GM21737 (cell line): ENCODE measurements around the gene MT1B.

Experiments
- ATAC-seq: cut with Tn5 transposase; IDR thresholded peaks from one replicate; pipeline ENCODE4 v1.9.1; 2021; ENCODE audit warnings: mild to moderate bottlenecking, moderate library complexity; ENCODE audit not compliant: unreplicated experiment

The MT1B gene

GRCh38 chr16:56683424-56684172, 31.9 kb downstream of the MT1B start:
- no peak for ATAC-seq

DNA sequence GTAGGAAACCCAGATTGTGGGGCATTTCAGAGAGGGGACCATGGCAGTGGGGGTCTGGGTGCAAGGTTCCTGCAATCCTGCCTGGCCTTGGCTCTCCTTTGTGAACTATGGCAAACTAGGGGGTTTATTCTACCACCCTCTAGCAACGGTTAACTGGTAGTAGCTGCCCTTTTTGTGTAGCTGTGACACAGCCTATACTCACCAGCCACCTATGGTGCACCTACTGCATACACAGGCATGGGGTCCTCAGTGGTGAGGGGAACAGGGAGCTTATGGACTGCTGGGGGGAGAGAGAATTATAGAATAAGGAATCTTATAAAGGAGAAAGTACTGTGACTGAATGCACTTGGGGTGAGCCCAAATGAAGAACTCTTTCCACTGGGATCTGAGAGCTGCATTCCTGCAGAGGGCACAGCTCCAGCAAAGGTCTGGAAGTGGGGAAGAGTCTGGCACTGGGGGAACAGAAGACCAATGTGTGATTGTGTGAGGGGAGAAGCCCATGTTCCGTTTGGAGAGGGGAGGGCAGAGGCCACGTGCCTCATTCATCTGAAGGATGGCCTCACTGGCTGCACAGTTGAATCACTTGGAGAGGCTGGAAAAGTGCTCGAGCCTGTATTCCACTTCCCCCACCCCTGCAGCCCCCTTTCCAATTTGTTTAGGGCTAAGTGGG, 32.7 kb downstream of the MT1B start:
- ATAC-seq: no peak

DNA sequence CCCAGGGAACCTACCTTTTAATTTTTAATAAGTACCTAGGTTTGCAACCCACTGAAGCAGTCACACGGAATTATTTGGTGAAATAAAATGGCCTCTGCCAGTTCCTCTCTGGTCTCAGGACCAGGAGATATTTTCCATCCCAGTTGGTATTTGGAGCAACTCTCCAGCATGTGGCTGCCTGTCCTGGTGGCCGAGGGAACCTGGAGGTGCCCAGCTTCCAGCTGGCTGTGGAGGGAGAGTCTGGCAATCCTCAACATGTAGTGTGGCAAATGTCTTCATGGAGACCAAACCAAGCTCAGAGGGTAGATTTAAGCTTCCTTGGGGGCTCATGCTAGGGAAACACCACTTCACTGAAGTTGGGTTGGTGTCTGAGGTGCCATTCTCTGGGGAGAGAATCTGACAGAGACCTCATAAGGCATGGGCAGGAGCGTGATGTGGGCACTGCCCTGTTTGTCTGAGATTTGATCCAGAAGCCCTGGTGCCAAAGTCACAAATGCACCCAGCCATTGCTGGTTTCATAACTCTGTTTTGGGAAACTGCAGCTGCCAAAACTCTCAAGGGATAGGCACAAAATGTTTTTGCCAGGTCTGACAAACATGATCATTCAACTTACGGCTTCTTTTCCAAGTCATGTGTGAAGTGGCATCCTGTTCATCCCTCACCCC, 33.4 kb downstream of the MT1B start:
- no peak for ATAC-seq

DNA sequence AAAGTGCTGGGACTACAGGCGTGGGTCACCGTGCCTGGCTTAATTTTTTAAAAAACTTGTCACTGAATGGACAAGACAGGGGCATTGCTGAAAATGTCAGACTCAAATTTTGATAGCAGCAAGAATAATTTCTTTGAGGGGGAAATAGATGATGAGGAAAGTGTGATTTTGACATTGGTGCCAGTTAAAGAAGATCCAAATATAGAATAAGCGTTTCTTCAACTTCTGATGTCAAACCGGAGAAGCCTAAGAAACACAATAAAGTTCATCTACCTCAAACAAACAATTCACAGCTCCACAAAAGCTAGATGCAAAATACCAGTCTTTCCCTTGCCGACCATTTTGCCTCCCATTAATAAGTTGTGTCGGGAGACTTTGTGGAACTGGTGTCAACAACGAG, 35.1 kb downstream of the MT1B start:
- ATAC-seq: no peak

DNA sequence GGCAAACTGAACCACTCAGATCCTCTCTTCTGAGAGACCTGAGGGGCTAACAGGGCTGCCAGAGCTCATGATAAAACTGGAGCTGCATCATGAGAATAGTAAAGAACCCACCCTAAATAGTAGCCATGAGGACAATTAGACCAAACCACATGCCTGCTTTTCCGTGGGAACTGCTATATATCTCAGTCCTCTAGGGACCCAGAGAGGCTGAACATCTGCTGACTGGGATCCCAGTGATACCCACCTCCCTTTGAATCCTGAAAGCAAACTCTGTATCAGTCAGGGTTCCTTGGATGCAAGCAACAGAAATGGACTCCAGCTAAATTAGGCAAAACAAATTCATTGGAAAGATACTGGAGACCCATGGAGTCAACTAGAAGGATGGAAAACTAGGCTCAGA, 37.1 kb downstream of the MT1B start:
- ATAC-seq: no peak

DNA sequence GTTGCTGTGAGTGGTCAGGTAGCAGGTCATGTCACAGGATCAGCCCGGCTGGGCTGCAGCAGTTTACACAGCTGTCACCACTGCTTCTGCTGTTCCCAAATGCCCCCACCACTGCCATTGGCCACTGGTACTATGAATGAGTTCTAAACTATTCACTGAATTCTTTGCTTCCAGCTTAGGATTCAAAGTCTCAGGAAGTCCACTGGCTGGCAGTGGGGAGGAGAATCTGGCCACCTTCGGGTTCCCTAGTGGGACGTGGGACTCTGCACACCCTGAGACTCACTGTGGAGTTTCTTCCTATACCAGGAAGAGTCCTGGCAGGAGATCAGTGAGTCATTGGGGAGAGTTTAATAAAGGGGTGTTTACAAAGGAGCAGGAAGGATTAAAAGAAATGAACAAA, 37.5 kb downstream of the MT1B start:
- ATAC-seq: no peak

DNA sequence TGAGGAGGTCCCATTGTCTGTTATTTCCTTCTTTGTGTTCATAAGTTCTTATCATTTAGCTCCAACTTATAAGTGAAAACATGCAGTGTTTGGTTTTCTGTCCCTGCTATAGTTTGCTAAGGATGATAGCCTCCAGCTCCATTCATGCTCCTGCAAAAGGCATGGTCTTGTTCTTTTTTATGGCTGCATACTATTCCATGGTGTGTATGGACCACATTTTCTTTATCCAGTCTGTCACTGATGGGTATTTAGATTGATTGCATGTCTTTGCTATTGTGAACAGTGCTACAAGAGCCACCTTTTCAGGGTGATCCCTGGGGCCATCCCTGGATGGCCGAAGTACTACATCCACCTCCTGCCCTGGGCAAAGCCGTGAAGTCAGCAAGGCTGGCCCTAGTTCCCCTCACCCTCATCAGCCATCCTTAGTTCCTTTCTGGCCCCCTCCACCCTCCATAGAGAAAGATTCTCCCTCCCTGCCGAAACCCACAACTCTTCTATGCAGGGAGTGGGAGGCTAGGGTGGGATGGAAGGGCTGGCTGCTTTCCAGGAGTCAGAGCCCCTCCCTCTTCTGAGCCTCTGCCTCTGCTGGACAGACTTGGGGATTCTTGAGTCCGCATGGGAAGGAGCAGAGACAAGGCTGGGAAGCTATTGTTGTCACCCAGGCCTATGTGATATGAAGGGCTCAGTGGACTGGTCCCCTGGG, 38.9 kb downstream of the MT1B start:
- no peak for ATAC-seq

- ATAC-seq: no peak
Observed at GRCh38 chr16:56691885-56692284, 40.2 kb downstream of the MT1B start.

DNA sequence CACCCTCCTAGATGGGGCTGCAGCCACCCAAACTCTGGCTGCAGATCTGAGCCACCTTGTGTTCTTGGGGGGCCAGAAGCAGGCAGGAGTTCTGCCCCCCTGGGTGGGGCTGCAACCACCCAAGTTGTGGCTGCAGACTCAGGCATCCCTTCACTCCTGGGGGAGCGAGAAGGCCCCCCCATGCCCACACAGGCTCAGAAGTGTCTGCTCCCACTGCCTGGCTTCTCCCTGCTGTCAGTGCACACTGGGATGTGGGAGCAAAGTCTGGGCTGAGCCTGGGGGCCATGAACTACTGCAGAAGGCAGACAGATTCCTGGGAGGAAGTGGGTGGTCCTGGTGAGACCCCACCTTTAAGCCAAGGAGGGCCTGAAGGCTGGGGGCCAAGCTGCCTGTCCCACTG, 43.6 kb downstream of the MT1B start:
- ATAC-seq: no peak

DNA sequence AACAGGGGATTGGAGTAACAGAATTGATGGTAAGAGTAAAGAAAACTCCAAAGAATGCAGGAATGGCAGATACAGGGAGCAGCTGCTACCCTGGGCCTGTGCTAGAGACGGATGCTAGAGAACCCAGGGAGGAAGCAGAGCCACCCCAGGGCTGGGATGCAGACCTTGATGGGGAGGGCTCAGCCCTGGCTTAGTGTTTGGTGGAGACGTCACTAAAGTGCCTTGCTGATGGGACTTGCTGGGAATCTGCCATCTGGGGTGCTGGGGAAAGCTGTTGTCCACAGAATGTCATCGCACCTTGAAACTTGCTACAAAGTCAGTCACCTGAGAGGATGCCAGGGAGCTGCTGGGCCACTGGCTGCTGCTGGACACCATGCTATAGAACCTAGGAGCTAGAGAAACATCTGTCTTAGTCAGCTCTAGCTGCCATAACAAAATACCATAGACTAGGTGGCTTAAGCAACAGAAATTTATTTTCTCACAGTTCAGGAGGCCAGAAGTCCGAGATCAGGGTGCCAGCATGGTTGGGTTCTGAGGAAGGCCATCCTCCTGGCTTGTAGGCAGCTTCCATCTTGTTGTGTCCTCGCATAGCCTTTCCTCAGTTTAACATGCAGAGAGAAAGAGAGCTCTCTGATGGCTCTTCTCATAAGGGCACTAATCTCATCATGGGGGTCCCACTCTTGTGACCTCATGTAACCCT, 45.9 kb downstream of the MT1B start:
- no peak for ATAC-seq

DNA sequence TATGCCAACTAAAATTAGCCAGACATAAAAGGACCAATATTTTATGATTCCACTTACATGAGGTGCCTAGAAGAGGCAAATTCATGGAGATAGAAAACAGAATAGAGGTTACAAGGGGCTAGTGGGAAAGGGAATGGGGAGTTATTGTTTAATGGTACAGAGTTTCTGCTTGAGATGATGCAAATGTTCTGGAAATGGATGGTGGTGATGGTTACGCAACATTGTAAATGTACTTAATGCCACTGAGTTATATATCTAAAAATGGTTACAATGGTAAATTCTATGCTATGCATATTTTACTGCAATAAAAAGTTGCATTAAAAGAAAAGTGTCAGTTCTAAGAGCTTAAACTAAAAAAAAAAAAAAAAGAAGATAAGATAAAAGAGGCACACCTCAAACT, 48.5 kb downstream of the MT1B start:
- ATAC-seq: no peak

DNA sequence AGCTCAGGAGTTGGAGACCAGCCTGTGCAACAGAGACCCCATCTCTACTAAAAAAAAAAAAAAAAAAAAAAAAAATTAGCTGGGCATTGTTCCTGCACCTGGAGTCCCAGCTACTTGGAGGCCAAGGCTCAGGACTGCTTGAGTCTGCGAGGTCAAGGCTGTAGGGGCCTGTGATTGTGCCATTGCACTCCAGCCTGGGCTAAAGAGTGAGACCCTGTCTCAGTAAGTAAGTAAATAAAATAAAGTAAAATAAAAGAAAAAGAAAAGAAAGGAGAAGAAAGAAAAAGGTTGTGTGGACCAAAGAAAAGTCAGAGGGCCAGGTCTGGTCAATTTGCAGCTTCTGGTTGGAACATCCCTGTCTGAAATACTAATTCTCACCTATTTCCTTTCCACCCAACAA, 48.9 kb downstream of the MT1B start:
- ATAC-seq: no peak

DNA sequence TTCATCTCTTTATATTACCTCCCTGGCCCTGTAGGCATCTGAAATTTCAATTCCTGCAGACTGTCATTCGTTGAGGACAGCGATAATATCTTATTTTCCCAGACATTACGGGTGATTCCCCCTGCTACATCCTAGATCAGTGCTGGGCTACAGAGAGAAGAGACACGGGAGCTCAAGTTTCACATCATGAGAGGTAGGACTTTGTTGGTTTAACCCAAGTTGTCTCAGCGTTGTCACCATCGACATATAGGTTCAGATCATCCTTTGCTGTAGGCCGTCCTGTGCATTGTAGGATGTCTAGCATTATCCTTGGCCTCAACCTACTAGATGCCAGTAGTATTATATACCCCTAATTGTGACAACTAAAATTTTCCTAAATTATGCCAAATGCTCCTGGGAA, 49.8 kb downstream of the MT1B start:
- no peak for ATAC-seq
